VCaP (cell line): ENCODE results near the gene PAX6.

Experiments used
- H3K27ac ChIP-seq: fragments of 450-650 bp; 2 replicates; pipeline ENCODE4 v1.5.1; 2017
- CTCF ChIP-seq: fragments of 450-650 bp; conservative IDR thresholded peaks from 2 replicates; pipeline ENCODE4 v1.5.1; 2017; ENCODE audit warnings: mild to moderate bottlenecking, moderate library complexity

PAX6 gene

DNA sequence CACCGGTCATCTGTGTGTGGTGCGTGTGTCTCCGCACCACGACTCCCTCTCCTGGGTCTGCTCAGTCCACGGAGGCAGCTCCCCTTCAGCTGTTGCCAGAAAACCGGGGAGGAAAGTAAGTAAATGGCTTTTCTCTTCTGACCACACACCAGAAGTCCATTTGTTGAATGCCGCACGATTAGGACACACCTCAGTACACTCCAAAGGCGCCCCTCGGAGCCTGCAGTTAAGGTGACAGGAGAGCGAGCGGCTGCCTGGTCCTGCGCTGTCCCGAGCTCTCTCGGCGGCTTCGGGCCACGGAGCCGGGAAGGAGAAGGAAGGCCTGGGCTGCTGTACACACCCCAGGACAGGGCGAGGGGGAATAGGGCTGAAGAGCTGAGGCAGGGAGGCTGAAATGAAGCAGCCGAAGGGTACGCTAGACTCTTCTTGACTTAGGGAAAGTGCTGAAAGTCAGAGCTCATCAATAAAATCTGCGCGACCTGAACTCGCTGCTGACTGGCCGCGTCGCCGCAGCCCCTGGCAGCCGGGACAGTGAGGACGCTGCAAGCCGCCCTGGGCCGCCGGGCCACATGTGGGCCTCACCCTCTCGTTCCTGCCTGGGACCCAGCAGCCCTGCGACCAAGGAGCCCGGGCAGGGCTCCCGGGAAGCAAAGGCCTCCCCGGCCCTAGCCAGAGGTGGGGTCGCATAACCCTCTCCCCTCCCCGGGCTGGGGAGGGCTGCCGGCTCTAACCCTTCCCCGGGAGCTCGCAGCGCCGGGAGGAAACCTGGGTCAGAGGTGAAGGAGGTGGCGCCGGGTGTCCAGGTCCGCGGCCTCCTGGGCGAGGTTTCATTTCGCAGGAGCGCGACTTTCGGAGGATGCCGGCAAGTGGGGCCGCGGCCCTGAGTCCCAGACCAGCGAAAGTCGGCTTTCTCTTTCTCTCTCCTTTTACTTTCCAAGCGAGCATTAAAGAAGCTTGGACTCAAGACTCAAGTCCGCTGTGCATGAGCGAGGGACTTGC is 1.6 kb upstream of the PAX6 start:
- H3K27ac ChIP-seq = no peak overlapping the region
- no peak for TF ChIP-seq CTCF

- no peak overlapping the region for H3K27ac ChIP-seq
- no peak for TF ChIP-seq CTCF
These were observed 1.0 kb downstream of the PAX6 start for GRCh38 chr11:31809857-31810778.

- H3K27ac ChIP-seq = no peak overlapping the region
- TF ChIP-seq CTCF = no peak
These were observed 1.6 kb downstream of the PAX6 start for GRCh38 chr11:31809541-31809856.

DNA sequence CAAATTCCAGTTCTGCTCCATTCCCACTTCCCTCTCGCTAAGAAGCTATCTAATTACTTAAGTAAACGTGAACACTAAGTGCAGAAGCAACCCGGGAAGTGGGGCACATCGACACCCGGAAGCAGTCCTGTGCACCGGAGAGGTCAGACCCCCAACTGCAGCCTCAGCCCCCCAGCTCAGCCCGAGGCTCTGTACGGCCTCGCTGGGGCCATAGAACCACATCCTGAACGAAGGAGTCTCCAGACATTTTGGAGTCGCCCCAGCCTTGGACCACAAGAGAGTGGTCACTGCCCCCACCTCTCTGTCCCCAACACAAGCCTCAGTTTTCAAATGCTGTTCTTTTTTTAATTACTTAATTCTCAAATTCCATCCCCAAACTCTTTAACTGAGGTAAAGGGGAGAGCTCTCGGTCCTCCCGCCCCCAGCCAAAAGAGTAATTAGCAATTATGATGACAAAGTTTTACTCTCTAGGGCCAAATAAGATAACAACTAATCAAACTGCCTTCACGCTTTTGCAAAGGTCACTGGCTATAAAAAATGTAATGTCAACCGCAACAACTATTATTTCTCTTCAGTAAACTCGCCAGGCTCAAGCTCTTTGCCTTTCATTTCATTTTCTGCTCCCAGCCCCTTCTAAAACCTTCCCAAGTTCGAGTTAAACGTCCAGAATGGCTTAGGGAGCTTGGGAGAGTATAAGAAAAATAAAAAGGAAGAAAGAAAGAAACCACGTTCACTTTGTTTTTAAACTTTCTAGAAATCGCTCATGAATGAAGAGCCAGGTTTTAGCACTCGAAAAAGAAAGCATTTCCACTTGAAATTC is 2.2 kb downstream of the PAX6 start:
- TF ChIP-seq CTCF = no peak
- H3K27ac ChIP-seq = no peak overlapping the region

GRCh38 chr11:31807799-31808667 is 3.1 kb downstream of the PAX6 start:
- H3K27ac ChIP-seq = no peak overlapping the region
- no peak for TF ChIP-seq CTCF

GRCh38 chr11:31806928-31807798 is 4.0 kb downstream of the PAX6 start:
- TF ChIP-seq CTCF = no peak
- H3K27ac ChIP-seq = no peak overlapping the region
